GM18520 (cell line): ENCODE measurements around the gene MAGI2.

Source experiments
- ATAC-seq: cut with Tn5 transposase; IDR thresholded peaks from one replicate; pipeline ENCODE4 v1.9.1; 2021; ENCODE audit not compliant: unreplicated experiment

The MAGI2 gene

GRCh38 chr7:78684201-78684600, 769.3 kb downstream of the MAGI2 start:
- ATAC-seq: no peak

GRCh38 chr7:78683566-78683965, 769.9 kb downstream of the MAGI2 start:
- ATAC-seq: no peak

GRCh38 chr7:78679112-78679876, 774.2 kb downstream of the MAGI2 start:
- no peak for ATAC-seq

GRCh38 chr7:78677391-78677790, 776.1 kb downstream of the MAGI2 start:
- ATAC-seq: no peak

GRCh38 chr7:78675511-78675910, 778.0 kb downstream of the MAGI2 start:
- ATAC-seq: no peak

GRCh38 chr7:78673272-78673671, 780.2 kb downstream of the MAGI2 start:
- no peak for ATAC-seq

- no peak for ATAC-seq
Measured at GRCh38 chr7:78662939-78663338, 790.5 kb downstream of the MAGI2 start.

- ATAC-seq: no peak
Measured at GRCh38 chr7:78649976-78650375, 803.5 kb downstream of the MAGI2 start.

GRCh38 chr7:78649236-78649635, 804.2 kb downstream of the MAGI2 start:
- no peak for ATAC-seq

GRCh38 chr7:78642751-78643150, 810.7 kb downstream of the MAGI2 start:
- ATAC-seq: no peak

GRCh38 chr7:78638364-78638763, 815.1 kb downstream of the MAGI2 start:
- no peak for ATAC-seq

GRCh38 chr7:78636727-78637126, 816.7 kb downstream of the MAGI2 start:
- no peak for ATAC-seq

GRCh38 chr7:78635026-78635793, 818.3 kb downstream of the MAGI2 start:
- ATAC-seq: no peak

- no peak for ATAC-seq
Measured at GRCh38 chr7:78634093-78634492, 819.4 kb downstream of the MAGI2 start.

- no peak for ATAC-seq
Measured at GRCh38 chr7:78620920-78621319, 832.5 kb downstream of the MAGI2 start.

- no peak for ATAC-seq
Measured at GRCh38 chr7:78616539-78616938, 836.9 kb downstream of the MAGI2 start.

- no peak for ATAC-seq
Measured at GRCh38 chr7:78609281-78609680, 844.2 kb downstream of the MAGI2 start.

- no peak for ATAC-seq
Measured at GRCh38 chr7:78607099-78607498, 846.4 kb downstream of the MAGI2 start.

GRCh38 chr7:78605119-78605518, 848.3 kb downstream of the MAGI2 start:
- ATAC-seq: no peak

GRCh38 chr7:78601728-78602127, 851.7 kb downstream of the MAGI2 start:
- ATAC-seq: no peak

GRCh38 chr7:78594156-78594555, 859.3 kb downstream of the MAGI2 start:
- no peak for ATAC-seq

GRCh38 chr7:78588393-78588792, 865.1 kb downstream of the MAGI2 start:
- ATAC-seq: no peak
